Upper lobe of left lung (tissue), 4 donors: ENCODE results near the gene FUT9.

Source experiments
- POLR2A ChIP-seq, 4 donors: fragments of 450-650 bp; IDR thresholded peaks; one replicate each; pipeline ENCODE4 v1.5.1; 2016 to 2017; ENCODE audit warnings: antibody characterized with exemption in 4 of 4, mild to moderate bottlenecking in 2 of 4
- POLR2AphosphoS5 ChIP-seq, 2 donors: sonication (generic); formaldehyde crosslinking; IDR thresholded peaks; one replicate each; pipeline ENCODE4 v1.5.1; 2017; ENCODE audit warnings: antibody characterized with exemption in 2 of 2
- TF ChIP-seq, protein P1 (sequence below), 6 experiments: fragments of 450-650 bp in 4 of 6; fragments of 200-600 bp in 2 of 6; sonication (generic) in 2 of 6; IDR thresholded peaks; one replicate each; pipeline ENCODE4 v1.5.1; 2016 to 2019; ENCODE audit warnings: antibody characterized with exemption in 6 of 6

- TF ChIP-seq, protein P1, sequence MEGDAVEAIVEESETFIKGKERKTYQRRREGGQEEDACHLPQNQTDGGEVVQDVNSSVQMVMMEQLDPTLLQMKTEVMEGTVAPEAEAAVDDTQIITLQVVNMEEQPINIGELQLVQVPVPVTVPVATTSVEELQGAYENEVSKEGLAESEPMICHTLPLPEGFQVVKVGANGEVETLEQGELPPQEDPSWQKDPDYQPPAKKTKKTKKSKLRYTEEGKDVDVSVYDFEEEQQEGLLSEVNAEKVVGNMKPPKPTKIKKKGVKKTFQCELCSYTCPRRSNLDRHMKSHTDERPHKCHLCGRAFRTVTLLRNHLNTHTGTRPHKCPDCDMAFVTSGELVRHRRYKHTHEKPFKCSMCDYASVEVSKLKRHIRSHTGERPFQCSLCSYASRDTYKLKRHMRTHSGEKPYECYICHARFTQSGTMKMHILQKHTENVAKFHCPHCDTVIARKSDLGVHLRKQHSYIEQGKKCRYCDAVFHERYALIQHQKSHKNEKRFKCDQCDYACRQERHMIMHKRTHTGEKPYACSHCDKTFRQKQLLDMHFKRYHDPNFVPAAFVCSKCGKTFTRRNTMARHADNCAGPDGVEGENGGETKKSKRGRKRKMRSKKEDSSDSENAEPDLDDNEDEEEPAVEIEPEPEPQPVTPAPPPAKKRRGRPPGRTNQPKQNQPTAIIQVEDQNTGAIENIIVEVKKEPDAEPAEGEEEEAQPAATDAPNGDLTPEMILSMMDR (IDR thresholded peaks at IDR 0.05): no peak
- no peak for TF ChIP-seq POLR2AphosphoS5 (IDR thresholded peaks at IDR 0.05)
- TF ChIP-seq POLR2A (IDR thresholded peaks at IDR 0.05): no peak
Measured at GRCh38 chr6:96073555-96073954, 57.8 kb downstream of the FUT9 start.
